Measurements from ENCODE around the gene CDO1.
"Not testable (repeated sequence)": the region's sequence is repeated elsewhere in the genome, so short reads cannot be mapped to it uniquely, and the experiment has no call there.

Gene CDO1

GRCh38 chr5:115809946-115810345, 6.5 kb downstream of the CDO1 start:
- TF ChIP-seq CTCF (IDR thresholded peaks at IDR 0.05; ENCODE audit: control extremely low read depth, extremely low read depth, low read depth, missing control alignments) = no peak
- CTCF ChIA-PET = interaction anchor here (1.0 kb wide), 1 partner anchor 50 kb away, joined by 3 read pairs; no protein-coding TSS in a partner anchor
- no peak for DNase-seq (ENCODE audit: extremely low spot score)
- POLR2A ChIA-PET = no interaction called here

GRCh38 chr5:115808066-115808465, 8.4 kb downstream of the CDO1 start:
- DNase-seq (ENCODE audit: extremely low spot score); POLR2A ChIA-PET: not testable (repeated sequence)
- CTCF ChIA-PET = interaction anchor here (1.2 to 1.5 kb wide), 2 partner anchors 8 to 11 kb away, joined by 3 to 4 read pairs; no protein-coding TSS in a partner anchor

- no peak for TF ChIP-seq CTCF (IDR thresholded peaks at IDR 0.05; ENCODE audit: control extremely low read depth, extremely low read depth, low read depth, missing control alignments)
- CTCF ChIA-PET = interaction anchor here (1.3 to 1.5 kb wide), 2 partner anchors 11 to 12 kb away, joined by 3 to 4 read pairs; no protein-coding TSS in a partner anchor
- POLR2A ChIA-PET = no interaction called here
- no peak for DNase-seq (ENCODE audit: extremely low spot score)
Observed at GRCh38 chr5:115807654-115808052, 8.8 kb downstream of the CDO1 start.

GRCh38 chr5:115806986-115807653, 9.3 kb downstream of the CDO1 start:
- TF ChIP-seq CTCF (IDR thresholded peaks at IDR 0.05; ENCODE audit: control extremely low read depth, extremely low read depth, low read depth, missing control alignments) = no peak

GRCh38 chr5:115801984-115802383, 14.5 kb downstream of the CDO1 start:
- CTCF ChIA-PET = no interaction called here
- POLR2A ChIA-PET = no interaction called here
- DNase-seq (ENCODE audit: extremely low spot score) = no peak
- TF ChIP-seq CTCF (IDR thresholded peaks at IDR 0.05; ENCODE audit: control extremely low read depth, extremely low read depth, low read depth, missing control alignments) = no peak

More at GRCh38 chr5:115806986-115807653, 9.3 kb downstream of the CDO1 start:
- ChIA-PET POLR2A (no interaction called here), CTCF (interaction anchor here (1.3 kb wide), 1 partner anchor 12 kb away, joined by 3 read pairs; no protein-coding TSS in a partner anchor)
- DNase-seq (ENCODE audit: extremely low spot score) = no peak

GRCh38 chr5:115801152-115801551, 15.3 kb downstream of the CDO1 start:
- TF ChIP-seq CTCF (IDR thresholded peaks at IDR 0.05; ENCODE audit: control extremely low read depth, extremely low read depth, low read depth, missing control alignments) = no peak
- POLR2A ChIA-PET = no interaction called here
- CTCF ChIA-PET = interaction anchor here (0.8 kb wide), 1 partner anchor 24 kb away, joined by 4 read pairs; no protein-coding TSS in a partner anchor
- no peak for DNase-seq (ENCODE audit: extremely low spot score)

GRCh38 chr5:115800108-115800507, 16.4 kb downstream of the CDO1 start:
- DNase-seq (ENCODE audit: extremely low spot score) = no peak
- TF ChIP-seq CTCF (IDR thresholded peaks at IDR 0.05; ENCODE audit: control extremely low read depth, extremely low read depth, low read depth, missing control alignments) = no peak
- POLR2A ChIA-PET = no interaction called here
- CTCF ChIA-PET = interaction anchor here (0.9 to 1.6 kb wide), 5 partner anchors 9 to 337 kb away, joined by 3 to 6 read pairs (median 5); no protein-coding TSS in a partner anchor
